HG03025 (cell line): Measurements from ENCODE around the gene NMT2.
A peak's percentile ranks its signal among the peaks of the same experiment; 100 is the strongest.

Experiments used
- ATAC-seq: cut with Tn5 transposase; IDR thresholded peaks from one replicate; pipeline ENCODE4 v1.9.1; 2021; ENCODE audit warnings: mild to moderate bottlenecking, moderate library complexity; ENCODE audit not compliant: unreplicated experiment, low FRiP score

NMT2 gene

GRCh38 chr10:15147594-15148392 lies 20.7 kb downstream of the NMT2 start:
- no peak for ATAC-seq

- ATAC-seq, result no peak
Observed at GRCh38 chr10:15146366-15146765, 22.1 kb downstream of the NMT2 start.

- no peak for ATAC-seq
Observed at GRCh38 chr10:15144788-15145187, 23.7 kb downstream of the NMT2 start.

GRCh38 chr10:15141136-15142054 lies 27.1 kb downstream of the NMT2 start:
- no peak for ATAC-seq

GRCh38 chr10:15140698-15141097 lies 27.8 kb downstream of the NMT2 start:
- ATAC-seq, result no peak

- ATAC-seq, result no peak
Observed at GRCh38 chr10:15137636-15138035, 30.9 kb downstream of the NMT2 start.

- ATAC-seq, result no peak
Observed at GRCh38 chr10:15137036-15137359, 31.5 kb downstream of the NMT2 start.

- no peak for ATAC-seq
Observed at GRCh38 chr10:15136129-15137035, 32.1 kb downstream of the NMT2 start.

- no peak for ATAC-seq
Observed at GRCh38 chr10:15131330-15131729, 37.2 kb downstream of the NMT2 start.

GRCh38 chr10:15124908-15125307 lies 43.6 kb downstream of the NMT2 start:
- no peak for ATAC-seq

GRCh38 chr10:15124190-15124589 lies 44.3 kb downstream of the NMT2 start:
- ATAC-seq, result no peak

GRCh38 chr10:15123749-15124184 lies 44.7 kb downstream of the NMT2 start:
- no peak for ATAC-seq

GRCh38 chr10:15122477-15123030 lies 45.9 kb downstream of the NMT2 start:
- ATAC-seq, result peak; percentile 95

GRCh38 chr10:15121707-15122106 lies 46.8 kb downstream of the NMT2 start:
- ATAC-seq, result no peak

- no peak for ATAC-seq
Observed at GRCh38 chr10:15120523-15120922, 48.0 kb downstream of the NMT2 start.

- ATAC-seq, result no peak
Observed at GRCh38 chr10:15118615-15119014, 49.9 kb downstream of the NMT2 start.

GRCh38 chr10:15116225-15116624 lies 52.3 kb downstream of the NMT2 start:
- no peak for ATAC-seq

GRCh38 chr10:15113766-15114165 lies 54.7 kb downstream of the NMT2 start:
- ATAC-seq, result no peak

GRCh38 chr10:15112657-15113056 lies 55.8 kb downstream of the NMT2 start:
- ATAC-seq, result no peak

GRCh38 chr10:15106352-15107013 lies 62.0 kb downstream of the NMT2 start:
- ATAC-seq, result peak; percentile 69
